ENCODE results near the gene ZNF638.

Gene ZNF638

DNA sequence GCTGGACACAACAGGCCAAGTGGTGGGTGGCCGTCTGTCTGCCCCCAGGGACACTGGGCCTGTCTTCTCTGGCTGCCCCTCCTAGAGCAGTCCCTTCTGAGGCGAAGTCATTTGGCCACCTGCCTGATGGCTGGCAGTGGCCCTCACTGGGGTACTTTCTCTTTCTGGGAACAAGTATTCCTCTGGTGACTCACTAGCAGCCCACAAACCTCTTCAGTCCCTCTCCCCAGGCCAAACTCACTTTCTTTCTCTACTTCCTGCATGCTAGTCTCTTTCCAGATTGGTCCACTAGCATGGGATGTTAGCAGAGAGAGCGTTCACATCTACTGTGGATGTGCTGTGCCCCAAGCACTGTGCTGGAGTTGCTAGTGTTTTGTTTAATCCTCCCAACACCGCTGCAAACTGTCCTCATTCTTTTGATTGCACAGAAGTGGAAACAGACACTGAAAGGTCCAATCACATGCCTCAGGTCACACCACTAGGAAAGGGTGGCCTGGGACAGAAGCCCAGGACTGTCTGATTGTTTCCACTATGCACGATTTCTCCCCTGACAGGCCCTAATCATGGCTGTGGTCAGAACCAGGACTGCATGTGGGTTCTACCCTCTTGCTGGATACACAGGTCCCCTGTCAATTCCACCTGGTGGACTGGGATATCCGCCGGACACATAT is 127.0 kb downstream of the ZNF638 start:
- ChIA-PET CTCF (interaction anchor here (0.6 to 2.2 kb wide), 3 partner anchors 52 to 849 kb away, joined by 3 to 8 read pairs (median 5); partner anchors contain the start of gene ZNF638), POLR2A (no interaction called here)
- Histone ChIP-seq H3K27ac (ENCODE audit: extremely low read depth, low read depth, low read length) (no peak overlapping the region), H3K36me3 (ENCODE audit: control insufficient read depth in 2 of 2, insufficient read depth in 1 of 2, low read length in 2 of 2) (no peaks in the 10 kb centered on the region), H3K4me3 (ENCODE audit: low read depth, low read length) (no peak overlapping the region), H3K9me3 (ENCODE audit: control insufficient read depth, insufficient read depth, low read depth, low read length) (no peaks in the 10 kb centered on the region), H3K4me1 (ENCODE audit: control insufficient read depth, insufficient read depth, low read length) (no peaks in the 10 kb centered on the region)
- TF ChIP-seq ZNF26 (tag by site-specific recombination; IDR thresholded peaks at IDR 0.05) (no peak), ZNF561 (tag by site-specific recombination; IDR thresholded peaks at IDR 0.05; ENCODE audit: borderline replicate concordance) (no peak), ZXDB (tag by site-specific recombination; IDR thresholded peaks at IDR 0.05) (no peak), ZBTB20 (tag by site-specific recombination; IDR thresholded peaks at IDR 0.05) (0 out of 2 replicates have a peak, but pooled peaks have one; percentile 19)

DNA sequence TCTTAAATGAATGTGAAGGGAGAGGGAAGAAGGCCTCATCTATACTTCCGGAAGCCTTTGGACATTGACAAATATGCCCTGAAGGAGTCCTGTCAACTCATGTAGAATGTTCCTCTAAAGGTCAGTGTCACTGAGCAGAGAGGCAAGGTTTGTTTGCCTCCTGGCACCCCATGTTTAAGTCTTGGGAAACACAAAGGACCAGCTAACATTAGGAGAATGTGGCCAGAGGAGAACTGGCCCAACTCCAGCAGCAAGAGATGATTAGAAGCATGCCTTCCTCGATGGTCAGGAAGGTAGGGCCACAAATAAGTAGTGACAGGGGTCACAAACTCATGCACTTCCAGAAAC is 127.5 kb downstream of the ZNF638 start:
- TF ChIP-seq ZNF580 (tag by site-specific recombination; IDR thresholded peaks at IDR 0.05) = no peak
- H3K27ac ChIP-seq (ENCODE audit: extremely low read depth, low read depth, low read length) = no peak overlapping the region
- H3K4me1 ChIP-seq (ENCODE audit: control insufficient read depth, insufficient read depth, low read length) = no peaks in the 10 kb centered on the region
- no peaks in the 10 kb centered on the region for H3K36me3 ChIP-seq (ENCODE audit: control insufficient read depth in 2 of 2, insufficient read depth in 1 of 2, low read length in 2 of 2)
- no peak overlapping the region for H3K4me3 ChIP-seq (ENCODE audit: low read depth, low read length)
- POLR2A ChIA-PET = no interaction called here
- no peaks in the 10 kb centered on the region for H3K9me3 ChIP-seq (ENCODE audit: control insufficient read depth, insufficient read depth, low read depth, low read length)
- CTCF ChIA-PET = interaction anchor here (0.7 to 1.2 kb wide), 3 partner anchors 8 to 127 kb away, joined by 3 to 6 read pairs (median 5); partner anchors contain the start of gene ZNF638

DNA sequence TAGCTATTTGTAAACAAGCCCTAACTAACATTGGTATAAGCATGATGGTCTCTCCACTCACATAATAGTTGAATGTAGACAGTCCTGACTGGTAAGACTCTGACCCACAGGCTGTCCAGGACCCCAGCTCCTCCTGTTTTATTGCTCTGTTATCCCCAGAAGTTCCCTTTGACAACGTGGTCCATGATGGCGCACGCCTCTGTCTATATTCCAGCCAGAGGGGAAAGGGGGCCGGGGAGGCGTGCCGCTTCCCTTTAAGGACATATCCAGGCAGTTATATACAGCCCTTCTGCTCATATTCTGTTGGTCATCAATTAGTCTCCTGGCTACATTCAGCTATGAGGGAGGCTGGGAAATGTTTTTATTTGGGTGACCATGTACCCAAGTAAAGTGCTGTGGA is 128.5 kb downstream of the ZNF638 start:
- no peaks in the 10 kb centered on the region for H3K36me3 ChIP-seq (ENCODE audit: control insufficient read depth in 2 of 2, insufficient read depth in 1 of 2, low read length in 2 of 2)
- no peak overlapping the region for H3K27ac ChIP-seq (ENCODE audit: extremely low read depth, low read depth, low read length)
- CTCF ChIA-PET = interaction anchor here (0.6 to 3.7 kb wide), 13 partner anchors 9 to 1423 kb away, joined by 3 to 32 read pairs (median 3); no protein-coding TSS in a partner anchor
- no peak overlapping the region for H3K4me3 ChIP-seq (ENCODE audit: low read depth, low read length)
- TF ChIP-seq PBX3 (CRISPR knock-in tag; IDR thresholded peaks at IDR 0.05) = no peak
- no peak for TF ChIP-seq OSR2 (tag by site-specific recombination; IDR thresholded peaks at IDR 0.05)
- no peak for TF ChIP-seq ZNF354C (tag by site-specific recombination; IDR thresholded peaks at IDR 0.05; ENCODE audit: borderline replicate concordance, low read depth)
- no peak for TF ChIP-seq ZNF596 (tag by site-specific recombination; IDR thresholded peaks at IDR 0.05)
- no peaks in the 10 kb centered on the region for H3K4me1 ChIP-seq (ENCODE audit: control insufficient read depth, insufficient read depth, low read length)
- no peaks in the 10 kb centered on the region for H3K9me3 ChIP-seq (ENCODE audit: control insufficient read depth, insufficient read depth, low read depth, low read length)
- POLR2A ChIA-PET = no interaction called here

DNA sequence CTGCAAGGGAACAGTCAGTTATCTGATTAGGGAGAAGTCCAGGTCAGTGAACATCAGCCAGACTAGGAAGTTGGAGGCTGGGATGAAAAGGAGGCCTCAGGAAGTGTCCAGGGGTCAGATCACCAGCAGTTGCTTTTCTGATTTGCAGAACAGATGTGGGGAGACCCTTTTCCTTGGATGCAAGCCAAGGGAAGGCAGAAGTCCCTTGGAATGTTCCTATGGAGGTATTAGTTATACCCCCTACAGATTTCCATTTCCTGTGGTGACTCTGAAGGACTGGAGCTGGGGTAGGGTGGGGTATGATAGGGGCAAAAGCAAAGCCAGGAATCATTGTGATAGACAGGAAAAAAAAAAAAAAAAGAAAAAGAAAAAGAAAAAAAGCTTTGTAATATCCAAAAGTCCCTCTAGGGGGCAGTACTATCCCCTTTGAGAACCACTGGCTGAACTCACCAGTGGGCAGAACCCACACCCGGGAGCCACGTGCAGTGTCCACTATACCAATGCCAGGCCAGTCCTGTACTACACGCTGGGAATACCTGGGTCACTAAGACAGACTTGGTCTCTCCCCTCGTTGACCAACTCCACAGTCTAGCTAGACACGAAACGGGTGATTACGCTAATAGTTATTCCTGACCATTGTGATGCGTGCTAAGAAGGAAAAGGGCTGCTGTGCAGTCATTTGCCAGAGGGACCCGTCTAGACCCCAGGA is 129.2 kb downstream of the ZNF638 start:
- ChIA-PET CTCF (interaction anchor here (0.6 to 3.7 kb wide), 18 partner anchors 9 to 1362 kb away, joined by 3 to 32 read pairs (median 4); partner anchors contain the start of gene PAIP2B), POLR2A (interaction anchor here (0.6 kb wide), 1 partner anchor 14 kb away, joined by 3 read pairs; no protein-coding TSS in a partner anchor)
- Histone ChIP-seq H3K36me3 (ENCODE audit: control insufficient read depth in 2 of 2, insufficient read depth in 1 of 2, low read length in 2 of 2) (no peaks in the 10 kb centered on the region), H3K4me1 (ENCODE audit: control insufficient read depth, insufficient read depth, low read length) (no peaks in the 10 kb centered on the region), H3K27ac (ENCODE audit: extremely low read depth, low read depth, low read length) (no peak overlapping the region), H3K4me3 (ENCODE audit: low read depth, low read length) (no peak overlapping the region), H3K9me3 (ENCODE audit: control insufficient read depth, insufficient read depth, low read depth, low read length) (no peaks in the 10 kb centered on the region)
- TF ChIP-seq ZNF658 (tag by site-specific recombination; IDR thresholded peaks at IDR 0.05) (no peak), ZNF654 (tag by site-specific recombination; IDR thresholded peaks at IDR 0.05; ENCODE audit: low read depth) (0 out of 2 replicates have a peak, but pooled peaks have one; percentile 28)
- TF ChIP-seq, protein P1, sequence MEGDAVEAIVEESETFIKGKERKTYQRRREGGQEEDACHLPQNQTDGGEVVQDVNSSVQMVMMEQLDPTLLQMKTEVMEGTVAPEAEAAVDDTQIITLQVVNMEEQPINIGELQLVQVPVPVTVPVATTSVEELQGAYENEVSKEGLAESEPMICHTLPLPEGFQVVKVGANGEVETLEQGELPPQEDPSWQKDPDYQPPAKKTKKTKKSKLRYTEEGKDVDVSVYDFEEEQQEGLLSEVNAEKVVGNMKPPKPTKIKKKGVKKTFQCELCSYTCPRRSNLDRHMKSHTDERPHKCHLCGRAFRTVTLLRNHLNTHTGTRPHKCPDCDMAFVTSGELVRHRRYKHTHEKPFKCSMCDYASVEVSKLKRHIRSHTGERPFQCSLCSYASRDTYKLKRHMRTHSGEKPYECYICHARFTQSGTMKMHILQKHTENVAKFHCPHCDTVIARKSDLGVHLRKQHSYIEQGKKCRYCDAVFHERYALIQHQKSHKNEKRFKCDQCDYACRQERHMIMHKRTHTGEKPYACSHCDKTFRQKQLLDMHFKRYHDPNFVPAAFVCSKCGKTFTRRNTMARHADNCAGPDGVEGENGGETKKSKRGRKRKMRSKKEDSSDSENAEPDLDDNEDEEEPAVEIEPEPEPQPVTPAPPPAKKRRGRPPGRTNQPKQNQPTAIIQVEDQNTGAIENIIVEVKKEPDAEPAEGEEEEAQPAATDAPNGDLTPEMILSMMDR (tag by site-specific recombination; IDR thresholded peaks at IDR 0.05) = 0 out of 2 replicates have a peak, but pooled peaks have one; percentile 11
